ENCODE data around the gene MMP28. TPM values are rescaled to one million over a fixed set of nuclear protein-coding genes. Genes with fewer than 3 reads are reported as not detected.

MMP28 gene
- polyA plus RNA-seq, 6 donors from 2014 or later, result 0.21 TPM; not detected in 5

- Mint-ChIP-seq H3K27me3 (peaks cover 28 to 52% (median 33%) of the 10 kb centered on the region in 3 donors), H3K36me3 (no peaks in the 10 kb centered on the region), H3K27ac (peak overlapping the region in 1 of 6 donors; percentile 79), H3K4me1 (peaks cover 3 to 15% (median 13%) of the 10 kb centered on the region in 3 donors), H3K9me3 (no peaks in the 10 kb centered on the region), H3K4me3 (peak overlapping the region in 4 of 8 donors; percentile 25 to 57 (median 52))
- DNase-seq (no peak), ATAC-seq (ENCODE audit: low read depth in 2 of 2) (no peak)
These were observed 2.2 kb downstream of the MMP28 start for GRCh38 chr17:35793257-35793656.

DNA sequence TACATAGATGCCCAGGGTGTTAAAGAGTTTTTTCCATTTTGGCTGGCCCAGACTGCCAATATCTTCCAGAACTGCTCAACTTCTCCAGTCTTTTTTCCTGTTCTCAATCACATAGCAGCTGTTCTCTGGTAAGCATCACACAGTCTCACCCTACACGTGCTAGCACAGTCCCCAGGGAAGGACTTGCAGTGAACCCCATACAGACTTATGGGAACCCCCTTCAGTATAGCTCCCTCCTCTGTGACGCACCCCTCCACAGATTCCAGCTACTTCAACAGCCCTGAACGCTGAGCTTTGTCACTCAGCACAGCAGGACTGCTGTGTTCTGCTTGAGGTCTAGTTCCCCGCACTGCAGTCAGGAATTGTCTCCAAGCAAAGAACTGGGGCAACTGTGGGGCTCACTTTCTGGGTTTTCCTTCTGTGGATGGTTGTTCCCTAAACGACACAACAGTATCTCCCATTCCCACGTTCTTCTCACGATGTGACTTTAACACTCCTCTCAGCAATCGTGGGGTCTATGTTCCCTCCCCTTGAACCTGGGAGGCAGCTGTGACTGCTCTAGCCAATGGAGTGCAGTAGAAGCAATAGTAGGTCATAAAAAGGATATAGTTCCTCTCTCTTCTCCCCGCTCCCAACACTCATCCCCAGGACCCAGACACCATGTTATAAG is 3.6 kb downstream of the MMP28 start:
- no peak overlapping the region for H3K27ac Mint-ChIP-seq
- DNase-seq (no peak), ATAC-seq (ENCODE audit: low read depth in 2 of 2) (no peak)
- H3K4me1 Mint-ChIP-seq, result peaks cover 3 to 15% (median 13%) of the 10 kb centered on the region in 3 donors
- no peaks in the 10 kb centered on the region for H3K36me3 Mint-ChIP-seq
- H3K4me3 Mint-ChIP-seq, result no peak overlapping the region
- H3K27me3 Mint-ChIP-seq, result peaks cover 28 to 42% (median 33%) of the 10 kb centered on the region in 3 donors
- H3K9me3 Mint-ChIP-seq, result no peaks in the 10 kb centered on the region

DNA sequence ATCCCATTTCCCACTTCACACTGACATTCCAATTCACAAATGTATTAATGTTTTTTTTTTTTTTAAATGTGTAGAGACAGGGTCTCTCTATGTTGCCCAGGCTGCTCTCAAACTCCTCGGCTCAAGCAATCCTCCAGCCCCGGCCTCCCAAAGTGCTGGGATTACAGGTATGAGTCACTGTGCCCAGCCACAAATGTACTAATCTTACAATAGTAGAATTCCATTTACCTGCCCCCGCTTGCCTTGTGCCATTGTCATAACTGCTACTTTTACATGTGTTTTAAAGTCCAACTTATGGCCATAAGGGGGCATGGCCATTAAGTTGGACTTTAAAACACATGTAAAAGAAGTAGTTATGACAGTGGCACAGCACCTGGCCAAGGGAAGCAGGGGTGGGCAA is 4.6 kb downstream of the MMP28 start:
- Mint-ChIP-seq H3K27me3 (peaks cover 27 to 35% (median 28%) of the 10 kb centered on the region in 3 donors), H3K4me1 (peaks cover 3 to 11% (median 11%) of the 10 kb centered on the region in 3 donors), H3K27ac (peak overlapping the region in 2 of 6 donors; percentile 23 to 63), H3K9me3 (no peaks in the 10 kb centered on the region), H3K4me3 (no peak overlapping the region), H3K36me3 (no peaks in the 10 kb centered on the region)
- no peak for DNase-seq
- ATAC-seq (ENCODE audit: low read depth in 2 of 2), result no peak

DNA sequence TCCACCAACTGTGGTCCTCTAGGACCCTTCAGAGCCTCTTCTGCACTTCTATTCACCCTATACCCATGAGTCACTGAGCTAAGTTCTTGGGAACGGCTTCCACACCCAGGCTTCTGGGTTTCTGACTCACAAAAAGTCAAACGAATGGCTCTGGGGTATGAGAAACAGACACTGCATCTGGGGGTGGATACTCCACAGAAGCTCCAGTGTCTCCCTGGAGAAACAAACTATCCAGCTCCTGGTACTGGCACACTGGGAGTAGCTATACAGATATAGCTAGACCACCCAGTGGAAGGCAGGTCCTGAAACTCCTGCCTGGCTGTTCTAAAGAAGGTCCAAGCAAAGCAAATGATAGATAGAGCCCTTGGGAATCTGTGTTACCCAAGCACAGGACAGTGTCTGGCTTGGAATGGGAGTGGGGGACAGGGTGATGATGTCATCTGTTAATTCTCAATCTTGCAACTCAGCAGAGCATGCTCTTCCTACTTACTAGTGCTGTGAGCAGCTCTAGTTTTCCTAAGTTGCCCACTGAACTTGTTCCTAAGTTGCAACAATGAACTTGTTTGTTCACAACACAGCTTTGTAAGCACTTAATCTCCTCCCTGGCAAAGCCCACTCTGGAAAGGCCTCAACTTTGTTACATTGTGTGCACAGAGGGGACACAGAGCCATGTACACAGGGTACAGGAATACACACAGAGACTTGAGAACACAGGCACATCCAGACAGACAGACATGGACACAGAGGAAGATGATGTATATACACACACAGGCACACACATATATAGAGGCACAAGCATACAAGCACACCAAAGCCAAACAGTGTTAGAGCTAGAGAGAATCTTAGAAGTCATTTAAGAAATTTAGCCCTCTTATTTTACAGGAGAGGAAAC is 6.7 kb downstream of the MMP28 start:
- peak overlapping the region in 1 of 6 donors; percentile 39 for H3K27ac Mint-ChIP-seq
- no peaks in the 10 kb centered on the region for H3K9me3 Mint-ChIP-seq
- H3K4me1 Mint-ChIP-seq, result no peaks in the 10 kb centered on the region
- ATAC-seq (ENCODE audit: low read depth in 2 of 2) (no peak), DNase-seq (no peak)
- no peak overlapping the region for H3K4me3 Mint-ChIP-seq
- peaks cover 16 to 20% (median 19%) of the 10 kb centered on the region in 3 donors for H3K27me3 Mint-ChIP-seq
- no peaks in the 10 kb centered on the region for H3K36me3 Mint-ChIP-seq

DNA sequence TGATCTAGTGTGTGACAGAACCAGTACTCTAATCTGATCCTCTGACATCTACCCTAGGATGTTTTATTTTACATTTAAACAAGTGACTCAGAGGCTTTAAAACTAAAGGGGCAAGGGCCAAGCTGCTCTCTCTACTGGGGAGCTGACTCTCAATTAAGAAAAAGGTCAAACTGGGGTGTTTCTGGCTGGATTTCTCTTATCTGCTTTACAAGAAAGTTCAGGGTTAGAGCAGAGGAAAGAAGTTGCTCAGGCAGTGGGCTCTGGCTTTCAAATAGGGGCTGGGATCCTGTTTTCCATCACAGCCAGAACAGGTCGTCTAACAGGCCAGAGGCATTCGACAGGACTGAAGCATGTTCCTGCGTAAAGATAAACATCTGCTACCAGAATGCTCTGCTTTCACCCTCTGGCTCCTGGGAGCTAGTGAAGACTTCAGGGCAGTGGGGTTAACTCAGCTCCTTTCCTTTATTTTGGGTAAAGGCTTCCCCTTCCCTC is 8.5 kb downstream of the MMP28 start:
- Mint-ChIP-seq H3K4me1 (no peaks in the 10 kb centered on the region), H3K9me3 (no peaks in the 10 kb centered on the region), H3K27ac (no peak overlapping the region), H3K4me3 (no peak overlapping the region), H3K27me3 (peaks cover 1 to 8% (median 4%) of the 10 kb centered on the region in 3 donors), H3K36me3 (no peaks in the 10 kb centered on the region)
- DNase-seq (no peak), ATAC-seq (ENCODE audit: low read depth in 2 of 2) (no peak)

DNA sequence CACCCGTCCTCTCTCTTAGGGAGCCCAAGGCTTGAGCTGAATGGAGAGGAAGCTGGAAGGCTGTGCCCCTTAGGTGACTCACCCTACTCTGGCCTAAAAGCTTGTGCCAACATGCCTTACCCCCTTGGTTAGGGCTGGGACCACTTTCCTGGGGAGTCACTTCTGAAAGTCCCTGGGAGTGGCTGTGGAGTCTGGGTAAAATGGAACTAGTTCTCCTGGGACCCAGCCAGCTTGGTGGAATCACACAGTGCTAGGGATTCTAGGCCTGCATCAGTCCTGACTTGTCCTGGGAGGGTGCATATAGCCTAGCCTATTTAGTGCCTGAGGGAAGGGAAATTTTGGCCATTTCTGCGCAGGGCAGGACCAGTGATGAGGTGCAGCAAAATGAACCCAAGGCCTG is 10.5 kb downstream of the MMP28 start:
- Mint-ChIP-seq H3K27me3 (peaks cover 0 to 10% (median 8%) of the 10 kb centered on the region in 3 donors), H3K27ac (no peak overlapping the region), H3K9me3 (no peaks in the 10 kb centered on the region), H3K36me3 (no peaks in the 10 kb centered on the region), H3K4me3 (no peak overlapping the region), H3K4me1 (no peaks in the 10 kb centered on the region)
- ATAC-seq (ENCODE audit: low read depth in 2 of 2) (no peak), DNase-seq (no peak)

DNA sequence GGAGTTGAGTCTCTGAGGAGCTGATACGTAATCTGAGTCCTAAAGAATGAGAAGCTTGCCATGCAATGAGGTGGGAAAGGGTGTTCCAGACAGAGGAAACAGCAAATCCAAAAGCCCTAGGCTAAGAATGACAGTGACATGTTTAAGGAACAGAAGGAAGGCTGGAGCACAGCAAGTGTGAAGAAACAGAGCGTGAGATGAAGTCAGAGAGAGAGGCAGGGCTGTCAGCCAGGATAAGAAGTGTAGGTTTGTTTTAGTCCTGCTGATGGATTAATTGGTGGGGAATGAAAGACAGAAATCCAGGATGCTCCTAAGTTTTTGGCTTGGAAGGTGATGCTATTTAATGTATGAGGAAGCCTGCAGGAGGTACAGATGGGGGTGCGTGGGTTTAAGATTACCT is 14.5 kb downstream of the MMP28 start:
- Mint-ChIP-seq H3K4me1 (no peaks in the 10 kb centered on the region), H3K9me3 (no peaks in the 10 kb centered on the region), H3K36me3 (no peaks in the 10 kb centered on the region), H3K4me3 (no peak overlapping the region), H3K27ac (peak overlapping the region in 1 of 6 donors; percentile 23), H3K27me3 (peaks cover 5 to 10% (median 8%) of the 10 kb centered on the region in 3 donors)
- DNase-seq (no peak), ATAC-seq (ENCODE audit: low read depth in 2 of 2) (no peak)

DNA sequence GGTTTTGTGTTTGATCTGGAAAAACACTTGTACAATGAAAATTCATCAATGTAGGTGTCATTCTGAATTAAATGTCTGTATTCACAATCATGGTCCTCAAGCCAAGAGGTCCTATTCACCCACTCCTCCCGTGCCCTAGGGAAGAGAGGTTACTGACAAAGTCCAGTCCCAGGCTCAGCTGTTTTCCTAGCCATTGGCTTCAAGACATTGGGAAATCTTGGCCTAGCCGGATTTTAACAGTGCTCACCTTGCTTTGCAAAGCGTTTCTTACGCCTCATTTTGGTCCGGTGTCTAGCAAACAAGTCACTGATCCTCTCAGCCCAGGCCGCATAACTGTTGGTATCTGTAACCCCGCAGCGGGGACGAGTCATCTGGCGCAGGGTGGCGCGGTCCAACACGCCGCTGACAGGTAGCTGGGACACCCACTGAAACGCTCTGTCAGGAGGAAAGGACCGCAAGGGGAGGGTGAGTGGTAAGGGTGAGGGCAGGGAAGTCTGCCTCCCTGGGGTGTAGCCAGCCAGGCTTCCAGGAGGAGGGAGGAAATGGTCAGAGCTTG is 16.7 kb downstream of the MMP28 start:
- no peaks in the 10 kb centered on the region for H3K9me3 Mint-ChIP-seq
- H3K27ac Mint-ChIP-seq, result no peak overlapping the region
- no peak overlapping the region for H3K4me3 Mint-ChIP-seq

GRCh38 chr17:35775583-35775982 is 19.9 kb downstream of the MMP28 start:
- DNase-seq, result no peak
- H3K4me1 Mint-ChIP-seq, result no peaks in the 10 kb centered on the region
- ATAC-seq (ENCODE audit: low read depth in 2 of 2), result no peak
- H3K36me3 Mint-ChIP-seq, result no peaks in the 10 kb centered on the region
- no peak overlapping the region for H3K27ac Mint-ChIP-seq
- H3K4me3 Mint-ChIP-seq, result no peak overlapping the region
- peaks cover 13 to 28% (median 20%) of the 10 kb centered on the region in 3 donors for H3K27me3 Mint-ChIP-seq
- no peaks in the 10 kb centered on the region for H3K9me3 Mint-ChIP-seq

More for the DNA sequence above, 16.7 kb downstream of the MMP28 start:
- H3K27me3 Mint-ChIP-seq, result peaks cover 5 to 25% (median 24%) of the 10 kb centered on the region in 3 donors
- no peaks in the 10 kb centered on the region for H3K36me3 Mint-ChIP-seq
- no peak for ATAC-seq (ENCODE audit: low read depth in 2 of 2)
- no peaks in the 10 kb centered on the region for H3K4me1 Mint-ChIP-seq
- no peak for DNase-seq

DNA sequence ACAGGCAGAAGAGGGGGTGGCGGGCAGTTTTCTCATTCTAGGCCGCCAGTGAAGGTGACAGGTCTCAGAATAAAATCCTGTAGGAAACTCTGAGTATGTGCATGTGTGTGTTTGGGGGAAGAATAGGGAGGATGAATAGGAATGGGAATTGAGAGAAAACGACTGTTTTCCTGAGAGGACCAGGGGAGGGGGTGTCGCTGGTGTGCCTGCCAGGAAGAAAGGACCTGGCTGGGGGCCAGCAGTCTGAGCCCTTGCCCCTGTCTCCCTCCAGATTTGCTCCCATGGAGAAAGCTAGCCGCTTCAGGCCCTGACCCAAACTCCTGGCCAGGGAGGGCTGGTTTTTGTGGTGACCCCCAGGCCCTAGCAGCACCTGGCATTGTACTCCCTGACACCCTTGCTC is 20.4 kb downstream of the MMP28 start:
- DNase-seq (no peak), ATAC-seq (ENCODE audit: low read depth in 2 of 2) (no peak)
- Mint-ChIP-seq H3K27me3 (peaks cover 17 to 28% (median 19%) of the 10 kb centered on the region in 3 donors), H3K4me1 (no peaks in the 10 kb centered on the region), H3K27ac (no peak overlapping the region), H3K4me3 (no peak overlapping the region), H3K9me3 (no peaks in the 10 kb centered on the region), H3K36me3 (no peaks in the 10 kb centered on the region)

GRCh38 chr17:35774499-35774898 is 20.9 kb downstream of the MMP28 start:
- H3K36me3 Mint-ChIP-seq, result no peaks in the 10 kb centered on the region
- H3K4me1 Mint-ChIP-seq, result no peaks in the 10 kb centered on the region
- peaks cover 14 to 28% (median 20%) of the 10 kb centered on the region in 3 donors for H3K27me3 Mint-ChIP-seq
- H3K9me3 Mint-ChIP-seq, result no peaks in the 10 kb centered on the region
- no peak overlapping the region for H3K4me3 Mint-ChIP-seq
- no peak for ATAC-seq (ENCODE audit: low read depth in 2 of 2)
- H3K27ac Mint-ChIP-seq, result no peak overlapping the region
- DNase-seq, result no peak

- Mint-ChIP-seq H3K9me3 (no peaks in the 10 kb centered on the region), H3K4me1 (no peaks in the 10 kb centered on the region), H3K4me3 (no peak overlapping the region), H3K27me3 (peaks cover 12 to 28% (median 25%) of the 10 kb centered on the region in 3 donors), H3K27ac (peak overlapping the region in 2 of 6 donors; percentile 38 to 52), H3K36me3 (no peaks in the 10 kb centered on the region)
- no peak for ATAC-seq (ENCODE audit: low read depth in 2 of 2)
- no peak for DNase-seq
These were observed 21.6 kb downstream of the MMP28 start for GRCh38 chr17:35773679-35774425.

- Mint-ChIP-seq H3K36me3 (no peaks in the 10 kb centered on the region), H3K4me1 (no peaks in the 10 kb centered on the region), H3K4me3 (no peak overlapping the region), H3K27me3 (peaks cover 12 to 33% (median 29%) of the 10 kb centered on the region in 3 donors), H3K9me3 (no peaks in the 10 kb centered on the region), H3K27ac (no peak overlapping the region)
- no peak for DNase-seq
- ATAC-seq (ENCODE audit: low read depth in 2 of 2), result no peak
These were observed 22.3 kb downstream of the MMP28 start for GRCh38 chr17:35773129-35773528.
